ENCODE results near the gene MCRIP1. TPM values are rescaled to one million over a fixed set of nuclear protein-coding genes. Genes with fewer than 3 reads are reported as not detected.

Gene MCRIP1
- total and polyA plus RNA-seq, 2 of the 8 experiments (the other 6 are each of a cell fraction or from before 2014, with no cell fraction given): 103 to 151 TPM

- TF ChIP-seq KDM1A (IDR thresholded peaks at IDR 0.05; ENCODE audit: borderline replicate concordance, low read length) (no peak), ATF3 (IDR thresholded peaks at IDR 0.05; ENCODE audit: insufficient read depth, low read depth, low read length) (no peak)
These were observed 1.5 kb downstream of the MCRIP1 start (continued) for GRCh38 chr17:81831563-81831956.

Data from H1 (cell line).